Spleen (tissue), 11 donors: ENCODE results near the gene ENO2. TPM values are rescaled to one million over a fixed set of nuclear protein-coding genes. Genes with fewer than 3 reads are reported as not detected.

Experiments used
- DNase-seq: peaks from one replicate; pipeline ENCODE4 v3.0.0-alpha.2; 2020
- H3K27ac ChIP-seq, 8 donors: fragments of 200-600 bp; sonication (generic) in 7 of 8; 1 replicate in 4 of 8; 2 replicates in 4 of 8; pipeline versions ENCODE4 v1.5.0 to v1.8.0; 2016 to 2021; ENCODE audit warnings: inconsistent platforms in 4 of 8, mild to moderate bottlenecking in 4 of 8, moderate library complexity in 1 of 8
- H3K27me3 ChIP-seq, 7 donors: fragments of 200-600 bp; sonication (generic) in 6 of 7; replicated peaks in 1 of 7; 1 replicate in 4 of 7; 2 replicates in 3 of 7; pipeline versions ENCODE4 v1.5.0 to v1.8.0; 2016 to 2021; ENCODE audit warnings: inconsistent platforms in 3 of 7, mild to moderate bottlenecking in 1 of 7
- H3K36me3 ChIP-seq, 6 donors: fragments of 200-600 bp; sonication (generic) in 5 of 6; 1 replicate in 4 of 6; 2 replicates in 2 of 6; pipeline versions ENCODE4 v1.5.0 to v1.8.0; 2016 to 2021; ENCODE audit warnings: inconsistent platforms in 2 of 6
- H3K4me1 ChIP-seq, 6 donors: fragments of 200-600 bp; sonication (generic) in 5 of 6; 1 replicate in 3 of 6; 2 replicates in 3 of 6; pipeline versions ENCODE4 v1.5.0 to v1.8.0; 2016 to 2021; ENCODE audit warnings: inconsistent platforms in 3 of 6
- H3K4me3 ChIP-seq, 8 donors: fragments of 200-600 bp; sonication (generic) in 7 of 8; 1 replicate in 4 of 8; 2 replicates in 4 of 8; pipeline versions ENCODE4 v1.5.0 to v1.8.0; 2016 to 2021; ENCODE audit warnings: inconsistent platforms in 4 of 8, mild to moderate bottlenecking in 4 of 8, moderate library complexity in 2 of 8
- H3K9me3 ChIP-seq, 8 donors: fragments of 200-600 bp; sonication (generic) in 7 of 8; 1 replicate in 4 of 8; 2 replicates in 4 of 8; pipeline versions ENCODE4 v1.5.0 to v1.8.0; 2016 to 2021; ENCODE audit warnings: inconsistent platforms in 4 of 8
- CTCF ChIP-seq, 11 experiments: fragments of 200-600 bp in 7 of 11; fragments of 450-650 bp in 4 of 11; sonication (generic) in 4 of 11; IDR thresholded peaks in 8 of 11; conservative IDR thresholded peaks in 3 of 11; 1 replicate in 7 of 11; 2 replicates in 4 of 11; pipeline versions ENCODE4 v1.4.0 to v1.8.0; 2016 to 2021; ENCODE audit warnings: antibody characterized with exemption in 11 of 11, inconsistent platforms in 4 of 11, mild to moderate bottlenecking in 1 of 11
- POLR2A ChIP-seq, 3 donors: fragments of 450-650 bp; IDR thresholded peaks; one replicate each; pipeline ENCODE4 v1.5.1; 2017; ENCODE audit warnings: antibody characterized with exemption in 3 of 3, mild to moderate bottlenecking in 1 of 3
- POLR2AphosphoS5 ChIP-seq, 3 donors: sonication (generic); formaldehyde crosslinking; IDR thresholded peaks; one replicate each; pipeline ENCODE4 v1.5.1; 2017; ENCODE audit warnings: antibody characterized with exemption in 3 of 3
- WGBS, 5 donors: extraction: QIAGEN DNeasy Blood & Tissue Kit in 3 of 5; methylation state at CpG; one replicate each; pipeline versions ENCODE4 v1.1.5 to v1.1.7; 2013 to 2018; 5-methylcytosine and 5-hydroxymethylcytosine counted together
- intact Hi-C: fragments of 100-400 bp; cut with DNase I; formaldehyde crosslinking; loops from one replicate; pipeline ENCODE4 v1.15.0; 2023; ENCODE audit warnings: low total_unique reads
- polyA plus RNA-seq, 3 donors: library from polyadenylated mRNA; stranded (reverse); fragments of 200-250 nt; gene quantifications; one replicate each; pipeline ENCODE4 v1.2.1, GENCODE V29; 2013
- total RNA-seq, 7 donors: library from RNA; depleted of rRNA in 3 of 7; stranded (reverse); fragments of >200 nt in 3 of 7; fragmentation: NEBNext Ultra II Directional in 4 of 7; extraction: Animal tissue kit (Norgen Biotek cat#: 25700) in 4 of 7; gene quantifications; one replicate each; pipeline versions ENCODE4 v1.1.0 to v1.2.1, GENCODE V29; 2016 to 2021
- donor health status: healthy with polysubstance abuse.
- donor health status: DM: no; HTN: no; CAD: no; lungs with moderate emphysema.
- donor health status: DM: no; HTN: no; CAD: no.
- donor health status: Bipolar disorder and iron deficiency.
- donor health status: healthy.
- donor health status: DM: no; HTN: no; CAD: no.
- donor health status: DM: yes; HTN: yes; CAD: no.

The ENO2 gene
- total and polyA plus RNA-seq, 10 donors: 7.6 to 41.3 (median 26.5) TPM

GRCh38 chr12:6902448-6902847, 11.9 kb upstream of the ENO2 start:
- Histone ChIP-seq H3K9me3 (no peaks in the 10 kb centered on the region), H3K27me3 (no peaks in the 10 kb centered on the region), H3K4me3 (no peak overlapping the region), H3K36me3 (peaks cover 0 to 12% (median 0%) of the 10 kb centered on the region in 6 donors), H3K4me1 (peaks cover 10 to 41% (median 23%) of the 10 kb centered on the region in 6 donors), H3K27ac (no peak overlapping the region)
- TF ChIP-seq POLR2AphosphoS5 (IDR thresholded peaks at IDR 0.05) (no peak), CTCF (IDR thresholded peaks at IDR 0.05 in 8 of 11, conservative IDR thresholded peaks at IDR 0.05 in 3 of 11) (no peak), POLR2A (IDR thresholded peaks at IDR 0.05) (no peak)
- intact Hi-C loops: no loop called here
- no peak for DNase-seq
- 84 to 94% (median 91%) methylated on average over 4 of the region's 4 CpGs for WGBS, 5 donors

GRCh38 chr12:6903722-6904121, 10.7 kb upstream of the ENO2 start:
- no peak for TF ChIP-seq POLR2A (IDR thresholded peaks at IDR 0.05)
- no peak for TF ChIP-seq POLR2AphosphoS5 (IDR thresholded peaks at IDR 0.05)
- TF ChIP-seq CTCF (IDR thresholded peaks at IDR 0.05 in 8 of 11, conservative IDR thresholded peaks at IDR 0.05 in 3 of 11): no peak
- H3K27ac ChIP-seq: peak overlapping the region in 3 of 8 donors; percentile 85 to 90 (median 85)

DNA sequence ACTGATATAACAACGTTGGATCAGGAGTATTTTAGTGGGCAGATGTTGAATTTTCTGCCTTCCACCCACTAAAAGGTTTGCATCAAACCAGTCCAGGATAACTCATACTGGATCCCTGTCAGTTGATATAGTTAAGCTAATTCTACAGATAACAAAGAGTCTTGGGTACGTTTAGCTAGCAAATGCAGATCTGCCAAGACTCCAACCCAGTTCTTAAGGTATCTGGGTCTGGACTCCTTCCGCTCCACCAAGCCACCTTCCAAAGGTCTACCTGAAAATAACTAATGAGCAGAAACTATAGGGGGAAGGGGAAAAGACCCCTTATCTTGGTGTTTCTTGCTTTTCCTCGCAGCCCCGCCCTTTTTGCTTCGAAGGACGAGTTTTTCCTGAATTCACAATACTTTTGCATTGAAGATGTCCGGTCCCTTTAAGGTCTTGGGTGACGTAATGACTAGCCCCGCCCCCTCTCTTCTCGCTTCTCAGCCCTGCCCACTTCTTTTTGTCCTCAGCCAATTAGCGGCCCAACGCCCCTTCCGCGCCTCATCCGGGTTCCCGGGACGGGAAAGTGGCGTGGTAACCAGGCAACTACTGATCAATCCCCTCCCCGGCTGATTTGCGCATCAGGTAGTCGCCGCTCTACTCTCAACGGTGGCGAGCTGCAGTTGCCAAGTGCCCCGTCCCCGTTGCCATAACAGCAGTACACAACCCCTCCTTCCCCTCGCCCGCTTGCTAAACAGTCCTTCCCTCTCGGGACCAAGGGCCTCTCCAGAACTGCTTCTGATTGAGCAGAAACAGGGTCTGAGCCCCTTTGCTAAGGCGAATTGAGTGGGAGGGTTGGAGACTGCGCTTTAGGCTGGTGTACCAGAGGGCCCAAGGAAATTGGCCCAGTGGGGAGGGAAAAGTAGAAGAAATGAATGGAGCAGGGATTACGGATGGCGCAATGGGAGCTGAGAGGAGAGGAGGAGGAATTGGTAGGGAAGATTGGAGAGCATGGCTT, 9.8 kb upstream of the ENO2 start, which contains the start of gene LRRC23:
Gene LRRC23, plus strand, starts transcription at position 543 of the 997 bp plus-strand sequence. CDS start 812 bp downstream, outside the sequence.
- TF ChIP-seq POLR2AphosphoS5 (IDR thresholded peaks at IDR 0.05): peak; percentile 79 to 90 (median 88)
- peak in 1 of 11 experiments; percentile 20 for TF ChIP-seq CTCF (IDR thresholded peaks at IDR 0.05 in 8 of 11, conservative IDR thresholded peaks at IDR 0.05 in 3 of 11)
- peak in 1 of 3 donors; percentile 54 for TF ChIP-seq POLR2A (IDR thresholded peaks at IDR 0.05)
- Histone ChIP-seq H3K27me3 (no peaks in the 10 kb centered on the region), H3K4me3 (peak within 1 kb of the TSS; percentile 54 to 84 (median 64)), H3K4me1 (peaks cover 10 to 36% (median 21%) of the 10 kb centered on the region in 6 donors), H3K9me3 (no peaks in the 10 kb centered on the region), H3K27ac (peak within 1 kb of the TSS; percentile 42 to 90 (median 82)), H3K36me3 (peaks cover 0 to 18% (median 0%) of the 10 kb centered on the region in 6 donors)
- 5 to 8% (median 7%) methylated on average over 34 of the region's 34 CpGs for WGBS, 5 donors
- DNase-seq: peak; percentile 99
- intact Hi-C loops: no loop called here

More at GRCh38 chr12:6903722-6904121, 10.7 kb upstream of the ENO2 start:
- DNase-seq: no peak
- WGBS, 5 donors: 33 to 68% (median 46%) methylated on average over 1 of the region's 1 CpG
- intact Hi-C loops: no loop called here
- Histone ChIP-seq H3K36me3 (peaks cover 0 to 18% (median 0%) of the 10 kb centered on the region in 6 donors), H3K4me3 (peak overlapping the region in 1 of 8 donors; percentile 84), H3K4me1 (peaks cover 10 to 41% (median 23%) of the 10 kb centered on the region in 6 donors), H3K27me3 (no peaks in the 10 kb centered on the region), H3K9me3 (no peaks in the 10 kb centered on the region)
